ENCODE data around the gene PSMB11. TPM values are rescaled to one million over a fixed set of nuclear protein-coding genes. Genes with fewer than 3 reads are reported as not detected.

PSMB11 gene
- total RNA-seq, 2 donors from 2014 or later = not detected

DNA sequence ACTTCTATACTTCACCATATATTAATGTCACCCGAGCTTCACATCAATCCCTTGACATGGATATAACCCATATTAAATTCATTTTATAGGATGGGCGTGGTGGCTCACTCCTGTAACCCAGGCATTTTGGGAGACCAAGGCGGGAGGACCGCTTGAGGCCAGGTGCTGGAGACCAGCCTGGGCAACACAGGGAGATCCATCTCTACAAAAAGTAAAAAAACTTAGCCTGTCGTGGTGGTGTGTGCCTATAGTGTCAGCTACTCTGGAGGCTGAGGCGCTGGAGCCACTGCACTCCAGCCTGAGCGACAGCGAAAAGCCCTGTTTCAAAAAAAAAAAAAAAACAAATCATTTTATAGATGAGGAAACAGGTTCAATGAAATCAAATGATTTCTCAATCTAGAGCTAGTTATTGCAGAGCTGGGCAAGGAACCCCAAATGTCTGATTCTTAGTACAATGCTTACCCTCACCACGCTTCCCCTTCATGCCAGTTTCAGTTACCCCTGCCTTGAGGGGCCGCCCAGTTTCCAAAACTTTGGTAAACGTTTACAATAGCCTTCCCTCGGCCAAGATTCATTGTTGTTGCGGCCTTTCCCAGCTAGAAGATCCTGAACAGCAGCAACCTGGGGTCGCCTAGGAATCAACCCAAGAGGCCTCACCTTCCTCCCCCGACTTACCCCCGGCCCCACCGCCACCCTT, 8.1 kb upstream of the PSMB11 start:
- H3K27me3 ChIP-seq = no peaks in the 10 kb centered on the region
- peaks cover 19% of the 10 kb centered on the region for H3K4me1 ChIP-seq
- no peaks in the 10 kb centered on the region for H3K9me3 ChIP-seq
- TF ChIP-seq, protein P1, sequence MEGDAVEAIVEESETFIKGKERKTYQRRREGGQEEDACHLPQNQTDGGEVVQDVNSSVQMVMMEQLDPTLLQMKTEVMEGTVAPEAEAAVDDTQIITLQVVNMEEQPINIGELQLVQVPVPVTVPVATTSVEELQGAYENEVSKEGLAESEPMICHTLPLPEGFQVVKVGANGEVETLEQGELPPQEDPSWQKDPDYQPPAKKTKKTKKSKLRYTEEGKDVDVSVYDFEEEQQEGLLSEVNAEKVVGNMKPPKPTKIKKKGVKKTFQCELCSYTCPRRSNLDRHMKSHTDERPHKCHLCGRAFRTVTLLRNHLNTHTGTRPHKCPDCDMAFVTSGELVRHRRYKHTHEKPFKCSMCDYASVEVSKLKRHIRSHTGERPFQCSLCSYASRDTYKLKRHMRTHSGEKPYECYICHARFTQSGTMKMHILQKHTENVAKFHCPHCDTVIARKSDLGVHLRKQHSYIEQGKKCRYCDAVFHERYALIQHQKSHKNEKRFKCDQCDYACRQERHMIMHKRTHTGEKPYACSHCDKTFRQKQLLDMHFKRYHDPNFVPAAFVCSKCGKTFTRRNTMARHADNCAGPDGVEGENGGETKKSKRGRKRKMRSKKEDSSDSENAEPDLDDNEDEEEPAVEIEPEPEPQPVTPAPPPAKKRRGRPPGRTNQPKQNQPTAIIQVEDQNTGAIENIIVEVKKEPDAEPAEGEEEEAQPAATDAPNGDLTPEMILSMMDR (IDR thresholded peaks at IDR 0.05) = no peak
- no peak for TF ChIP-seq POLR2A (IDR thresholded peaks at IDR 0.05)
- H3K36me3 ChIP-seq (replicated peaks in 1 of 2; ENCODE audit: insufficient read depth in 1 of 2, low read depth in 2 of 2) = peaks cover 0 to 5% of the 10 kb centered on the region in 2 donors
- no peak for ATAC-seq
- intact Hi-C loops (cut with DNase I) = no loop called here
- peak overlapping the region; percentile 83 to 93 (median 88) for H3K27ac ChIP-seq
- no peak for DNase-seq
- H3K4me3 ChIP-seq = peak overlapping the region; percentile 57 to 79
- 30 to 37% methylated on average over 15 to 17 of the region's 17 CpGs for WGBS, 2 donors

DNA sequence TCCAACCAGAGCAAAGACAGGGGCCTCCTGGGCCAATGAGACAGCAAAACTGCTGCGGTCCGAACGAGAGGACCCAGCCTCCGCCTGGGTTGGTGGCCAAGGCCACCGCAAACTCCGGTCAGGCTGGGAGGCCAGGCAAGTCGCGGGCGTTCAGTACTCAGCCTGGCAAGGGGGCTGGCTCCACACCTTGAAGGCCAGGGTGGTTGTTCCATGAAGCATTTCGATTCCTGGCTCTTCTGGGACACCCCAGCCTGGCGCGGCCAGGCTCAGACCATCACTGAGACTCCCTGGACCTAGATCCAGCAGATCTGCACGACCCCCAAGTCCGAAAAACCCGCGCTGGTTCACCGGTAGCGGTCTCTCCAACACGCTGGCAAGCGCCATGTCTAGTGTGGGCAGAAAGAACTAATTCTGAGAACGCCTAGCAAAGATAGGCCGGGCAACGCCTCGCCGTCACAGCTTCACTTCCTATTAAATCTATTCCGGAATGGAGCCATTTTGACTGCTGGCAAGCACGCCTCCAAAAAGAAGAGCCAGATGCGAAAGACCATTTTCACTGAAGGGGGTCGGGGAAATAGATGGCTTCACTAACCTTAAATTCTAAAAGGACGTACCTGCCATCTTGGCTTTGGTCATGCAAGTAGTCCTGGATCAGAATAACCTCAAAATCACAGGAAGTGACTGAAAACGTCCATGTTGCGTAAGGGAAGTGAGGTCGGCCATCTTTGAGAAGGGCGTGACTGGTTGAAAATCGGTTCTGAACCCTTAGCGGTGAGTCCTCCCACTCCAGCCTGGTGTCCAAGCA, 7.3 kb upstream of the PSMB11 start, which contains the start of gene PSMB5:
Gene PSMB5, minus strand, starts transcription at position 403 of the 805 bp plus-strand sequence. Its CDS starts 19 bp downstream, at position 384.
- Histone ChIP-seq H3K27me3 (no peaks in the 10 kb centered on the region), H3K4me3 (peak within 1 kb of the TSS; percentile 57 to 79), H3K27ac (peak within 1 kb of the TSS; percentile 83 to 93 (median 88)), H3K4me1 (peaks cover 17% of the 10 kb centered on the region), H3K9me3 (no peaks in the 10 kb centered on the region), H3K36me3 (replicated peaks in 1 of 2; ENCODE audit: insufficient read depth in 1 of 2, low read depth in 2 of 2) (peaks cover 0 to 5% of the 10 kb centered on the region in 2 donors)
- intact Hi-C loops (cut with DNase I) = no loop called here
- TF ChIP-seq POLR2A (IDR thresholded peaks at IDR 0.05) = peak in 2 of 3 donors; percentile 69 to 75
- TF ChIP-seq, protein P1 (IDR thresholded peaks at IDR 0.05) = peak in 4 of 7 experiments; percentile 32 to 48 (median 39)
- peak; percentile 91 to 96 (median 94) for DNase-seq
- WGBS, 2 donors = 0 to 1% methylated on average over 6 to 36 of the region's 36 CpGs
- peak; percentile 97 for ATAC-seq

DNA sequence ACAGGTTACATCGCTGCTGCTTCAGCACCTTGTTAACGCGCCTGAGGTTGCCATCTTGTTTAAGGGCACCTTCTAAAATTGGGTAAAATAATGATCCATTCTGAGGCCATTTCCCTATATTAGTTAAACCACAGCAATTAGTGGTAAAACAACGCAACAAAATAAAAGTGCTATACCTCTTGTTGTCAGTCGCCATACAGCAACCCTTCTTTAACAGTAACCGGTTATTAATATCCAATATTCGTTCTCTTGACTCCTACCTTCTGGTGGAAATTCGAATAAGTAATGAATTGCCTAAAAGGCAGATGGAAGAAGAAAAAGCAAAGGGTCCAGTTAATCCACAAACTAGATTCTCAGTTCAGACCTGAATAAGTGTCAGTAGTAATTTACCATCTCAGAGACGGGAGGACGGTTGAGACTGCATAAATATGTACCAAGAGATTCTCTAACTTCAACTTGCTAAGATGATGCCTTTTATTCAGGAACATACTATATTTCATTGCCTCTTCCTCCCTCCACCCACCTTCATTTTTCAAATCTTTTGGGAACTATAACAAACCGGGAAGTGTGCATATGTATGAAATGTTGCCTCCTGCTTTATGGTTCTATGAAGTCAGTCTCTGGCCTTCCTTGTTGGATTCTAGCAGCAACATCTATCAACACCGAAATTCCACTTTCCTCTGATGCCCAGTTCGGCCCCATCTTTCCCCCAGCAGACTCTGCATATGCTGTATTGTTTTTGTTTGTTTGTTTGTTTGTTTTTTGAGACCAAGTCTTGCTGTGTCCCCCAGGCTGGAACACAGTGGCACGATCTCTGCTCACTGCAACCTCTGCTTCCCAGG, 6.5 kb upstream of the PSMB11 start:
- intact Hi-C loops (cut with DNase I) = no loop called here
- DNase-seq = no peak
- Histone ChIP-seq H3K4me3 (no peak overlapping the region), H3K36me3 (replicated peaks in 1 of 2; ENCODE audit: insufficient read depth in 1 of 2, low read depth in 2 of 2) (peaks cover 0 to 5% of the 10 kb centered on the region in 2 donors), H3K4me1 (peaks cover 17% of the 10 kb centered on the region), H3K27me3 (no peaks in the 10 kb centered on the region), H3K9me3 (no peaks in the 10 kb centered on the region), H3K27ac (peak overlapping the region; percentile 83 to 93 (median 88))
- 67 to 69% methylated on average over 14 of the region's 14 CpGs for WGBS, 2 donors
- ATAC-seq = no peak
- TF ChIP-seq, protein P1 (IDR thresholded peaks at IDR 0.05) = no peak
- no peak for TF ChIP-seq POLR2A (IDR thresholded peaks at IDR 0.05)

DNA sequence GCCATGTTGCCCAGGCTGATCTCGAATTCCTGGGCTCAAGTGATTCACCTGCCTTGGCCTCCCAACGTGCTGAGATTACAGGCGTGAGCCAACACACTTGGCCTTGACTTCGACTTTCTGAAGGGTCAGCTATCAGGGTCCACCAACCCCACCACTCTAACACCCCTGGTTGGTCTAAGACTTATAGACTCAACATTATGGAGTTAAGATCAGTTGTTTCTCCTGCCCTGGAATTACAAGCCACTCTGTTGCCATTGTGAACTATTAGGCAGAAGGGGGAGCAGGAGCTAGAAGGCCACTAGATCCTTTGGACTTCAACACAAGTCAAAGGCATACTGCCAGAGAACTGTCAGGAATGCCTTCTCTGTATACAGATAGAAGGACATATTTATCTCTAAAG, 1.9 kb upstream of the PSMB11 start:
- 73 to 75% methylated on average over 4 of the region's 4 CpGs for WGBS, 2 donors
- TF ChIP-seq, protein P1 (IDR thresholded peaks at IDR 0.05) = no peak
- TF ChIP-seq POLR2A (IDR thresholded peaks at IDR 0.05) = no peak
- no peak for ATAC-seq

More for the DNA sequence above, 1.9 kb upstream of the PSMB11 start:
- intact Hi-C loops (cut with DNase I) = no loop called here
- Histone ChIP-seq H3K4me3 (no peak overlapping the region), H3K27me3 (no peaks in the 10 kb centered on the region), H3K27ac (no peak overlapping the region), H3K36me3 (replicated peaks in 1 of 2; ENCODE audit: insufficient read depth in 1 of 2, low read depth in 2 of 2) (no peaks in the 10 kb centered on the region), H3K4me1 (peaks cover 2% of the 10 kb centered on the region), H3K9me3 (no peaks in the 10 kb centered on the region)
- no peak for DNase-seq
